Dermis microvascular lymphatic vessel endothelial cell (primary cell): Measurements from ENCODE around the gene DSCAML1. TPM values are rescaled to one million over a fixed set of nuclear protein-coding genes. Genes with fewer than 3 reads are reported as not detected.
A peak's percentile ranks its signal among the peaks of the same experiment; 100 is the strongest.
"Not testable (repeated sequence)": the region's sequence is repeated elsewhere in the genome, so short reads cannot be mapped to it uniquely, and the experiment has no call there.

ENCODE experiments used
- DNase-seq, 2 donors: peaks; one replicate each; pipeline versions ENCODE4 v3.0.0 to v3.0.0-alpha.2; 2010; ENCODE audit warnings: low read depth in 2 of 2
- total RNA-seq: library from RNA; depleted of rRNA; stranded (reverse); fragments of >200 nt; gene quantifications from 2 replicates; pipeline ENCODE4 v1.2.1, GENCODE V29; 2014

The DSCAML1 gene
- total RNA-seq, 1 donor from 2014 or later = not detected

- peak; percentile 30 to 72 for DNase-seq
These were observed 22.4 kb upstream of the DSCAML1 start for GRCh38 chr11:117819096-117820040.

DNA sequence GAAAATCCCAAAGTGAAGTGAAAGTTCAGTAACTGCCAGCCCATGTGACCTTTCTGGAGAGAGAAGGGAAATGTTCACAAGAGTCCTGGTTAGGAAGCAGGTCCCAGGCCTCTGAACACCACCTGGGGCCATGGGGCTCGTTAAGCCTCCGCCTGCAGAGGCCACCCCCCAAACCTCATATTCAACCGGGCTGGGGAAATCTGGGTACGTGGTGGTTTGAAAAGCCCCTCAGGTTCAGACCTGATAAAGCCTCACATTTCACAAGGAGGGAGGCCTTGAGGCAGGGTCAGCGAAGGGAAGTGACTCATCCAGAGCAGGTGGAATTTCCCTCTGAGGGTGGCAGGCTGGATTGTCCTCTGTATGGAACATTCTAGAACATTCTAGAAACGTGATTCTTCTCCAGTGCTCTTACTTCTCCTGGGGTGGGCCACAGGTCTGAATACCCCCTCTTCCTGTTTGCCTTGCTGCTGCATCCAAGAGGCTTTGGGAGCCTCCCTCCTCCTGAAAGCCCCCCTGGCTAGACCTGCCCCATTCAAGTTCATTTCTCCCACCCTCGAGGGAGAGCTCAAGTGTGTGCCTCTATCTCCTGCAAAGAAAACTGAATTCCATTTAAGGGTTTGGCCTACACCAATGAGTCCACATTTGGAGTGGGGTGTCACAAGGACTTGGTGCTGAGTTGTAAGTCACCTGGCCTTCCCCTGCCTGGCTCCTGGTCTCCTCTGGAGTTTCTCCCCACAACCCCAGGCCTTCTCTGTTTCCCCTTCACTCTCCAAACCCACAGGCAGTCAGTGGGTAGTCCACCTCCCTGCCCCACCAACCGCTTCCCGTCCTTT, 21.2 kb upstream of the DSCAML1 start:
- DNase-seq = peak; percentile 45 to 83

GRCh38 chr11:117817368-117818040, 20.5 kb upstream of the DSCAML1 start:
- DNase-seq = peak; percentile 57 to 78

DNA sequence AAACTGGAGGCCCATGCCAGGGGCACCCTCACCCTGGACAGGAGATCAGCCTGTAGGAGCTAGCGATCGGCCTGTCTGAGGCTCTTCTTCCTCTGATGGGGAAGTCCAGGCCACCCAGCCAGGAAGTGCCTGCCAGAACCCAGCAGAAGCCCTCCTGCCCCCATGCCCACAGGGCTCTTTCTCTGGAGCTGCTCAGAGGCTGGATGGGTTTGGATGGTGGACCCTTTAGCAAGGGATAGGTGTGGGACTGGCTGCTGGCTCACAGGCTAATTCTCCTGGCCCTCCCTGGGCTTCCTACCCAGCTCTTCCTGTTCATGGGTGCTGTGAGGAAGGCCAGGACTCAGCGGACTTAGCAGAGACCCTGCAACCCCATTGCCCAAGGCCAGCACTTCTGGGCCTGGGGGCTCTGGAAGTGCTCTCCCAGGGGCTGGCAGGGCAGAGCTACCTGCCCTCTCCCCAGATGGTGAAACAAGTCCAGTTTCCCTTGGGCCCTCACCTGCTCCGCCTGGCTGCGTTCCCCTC, 19.9 kb upstream of the DSCAML1 start:
- no peak for DNase-seq

DNA sequence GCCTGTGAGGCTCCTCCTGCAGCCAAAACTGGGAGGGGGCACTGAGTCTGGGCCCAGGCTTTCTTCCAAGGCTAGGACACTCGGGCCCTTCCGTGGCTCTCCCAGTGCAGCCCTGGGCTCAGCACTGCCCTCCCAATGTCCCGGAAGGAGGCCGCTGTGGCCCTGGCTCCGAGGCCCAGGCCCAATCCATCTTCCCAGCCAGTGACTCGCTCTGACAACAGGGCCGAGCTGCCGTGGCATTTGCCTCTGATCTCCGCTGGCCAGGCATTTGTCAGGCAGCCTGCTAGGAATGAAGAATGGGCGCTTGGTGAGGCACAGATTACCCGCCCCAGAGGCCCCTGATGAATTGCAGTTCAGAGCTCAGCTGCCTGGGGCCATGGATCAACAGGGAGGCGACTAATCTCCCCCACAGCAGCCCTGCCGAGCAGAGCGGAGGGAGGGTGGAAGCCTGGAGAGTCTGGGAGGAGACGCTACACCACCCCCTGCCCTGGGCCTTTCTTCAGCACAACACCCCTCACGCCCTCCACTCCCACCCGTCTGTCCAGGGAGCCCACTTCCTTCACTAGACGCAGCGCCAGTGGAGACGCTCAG, 19.2 kb upstream of the DSCAML1 start:
- DNase-seq = no peak

DNA sequence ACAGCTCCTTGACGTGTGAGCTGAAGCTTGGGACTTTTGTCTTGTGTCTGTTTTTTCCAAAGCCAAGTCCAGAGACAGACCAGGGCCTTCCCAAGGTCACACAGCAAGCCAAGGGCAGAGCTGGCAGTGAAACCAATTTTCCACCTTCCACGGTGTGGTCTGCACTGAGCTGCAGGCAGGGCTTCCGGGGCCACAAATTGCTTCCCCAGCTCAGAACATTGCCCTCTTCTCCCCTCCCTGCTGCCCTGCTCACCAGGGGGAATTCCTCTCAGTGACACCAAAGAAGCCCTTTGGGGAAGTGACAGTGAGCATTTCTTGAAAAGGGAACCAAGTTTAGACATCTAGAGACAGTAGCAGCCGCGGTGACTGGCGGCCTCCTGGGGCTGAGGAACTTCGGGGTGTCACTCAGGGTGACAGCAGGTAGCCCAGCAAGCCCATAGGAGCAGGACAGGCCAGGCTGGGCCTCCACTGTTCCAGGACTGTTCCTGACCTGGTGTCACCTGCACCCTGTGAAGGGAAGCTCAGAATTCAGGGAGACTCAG, 18.3 kb upstream of the DSCAML1 start:
- no peak for DNase-seq

DNA sequence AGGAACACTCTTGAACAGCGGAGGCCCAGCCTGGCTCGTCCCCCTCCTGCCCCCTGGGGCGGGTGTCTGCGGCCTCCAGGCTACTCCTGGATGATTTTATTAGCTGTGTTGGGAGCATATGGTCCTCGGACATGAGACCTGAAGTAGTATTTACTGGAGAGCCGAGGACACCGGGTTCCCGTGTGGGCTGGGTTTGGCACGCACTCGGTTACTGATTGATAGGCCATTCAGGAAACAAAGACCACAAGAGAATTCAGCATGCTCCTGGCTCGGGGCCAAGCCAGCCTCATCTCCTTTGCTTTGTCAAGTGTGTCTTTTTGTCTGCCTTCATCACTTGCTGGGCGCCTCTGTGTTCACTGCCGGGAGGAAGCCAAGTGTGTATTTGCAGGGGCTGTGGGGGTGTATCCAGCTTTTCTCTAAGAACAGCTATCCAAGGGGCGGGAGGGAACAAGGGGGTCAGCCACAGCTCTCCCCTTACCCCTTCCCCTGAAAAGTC, 17.8 kb upstream of the DSCAML1 start:
- DNase-seq = peak in 1 of 2 donors; percentile 19

GRCh38 chr11:117814204-117814765, 17.3 kb upstream of the DSCAML1 start:
- DNase-seq = no peak

DNA sequence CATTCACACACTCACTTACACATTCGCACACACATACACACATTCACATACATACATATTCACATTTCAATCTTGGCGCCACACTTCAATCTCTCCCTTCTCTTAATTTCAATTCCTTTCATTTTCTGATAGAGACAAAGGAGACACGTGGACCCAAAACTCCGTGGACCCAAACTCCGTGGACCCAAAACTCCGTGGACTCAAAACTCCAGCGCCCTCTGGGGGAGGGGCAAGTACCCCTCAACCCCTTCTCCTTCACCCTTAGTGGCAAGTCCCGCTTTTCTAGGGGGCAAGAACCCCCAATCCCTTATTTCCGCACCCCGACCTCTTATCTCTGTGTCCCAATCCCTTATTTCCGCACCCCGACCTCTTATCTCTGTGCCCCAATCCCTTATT, 13.0 kb upstream of the DSCAML1 start:
- DNase-seq = not testable (repeated sequence)

GRCh38 chr11:117809236-117810055, 12.4 kb upstream of the DSCAML1 start:
- DNase-seq = peak in 1 of 2 donors; percentile 35

- DNase-seq = no peak
These were observed 11.8 kb upstream of the DSCAML1 start for GRCh38 chr11:117808784-117809183.

DNA sequence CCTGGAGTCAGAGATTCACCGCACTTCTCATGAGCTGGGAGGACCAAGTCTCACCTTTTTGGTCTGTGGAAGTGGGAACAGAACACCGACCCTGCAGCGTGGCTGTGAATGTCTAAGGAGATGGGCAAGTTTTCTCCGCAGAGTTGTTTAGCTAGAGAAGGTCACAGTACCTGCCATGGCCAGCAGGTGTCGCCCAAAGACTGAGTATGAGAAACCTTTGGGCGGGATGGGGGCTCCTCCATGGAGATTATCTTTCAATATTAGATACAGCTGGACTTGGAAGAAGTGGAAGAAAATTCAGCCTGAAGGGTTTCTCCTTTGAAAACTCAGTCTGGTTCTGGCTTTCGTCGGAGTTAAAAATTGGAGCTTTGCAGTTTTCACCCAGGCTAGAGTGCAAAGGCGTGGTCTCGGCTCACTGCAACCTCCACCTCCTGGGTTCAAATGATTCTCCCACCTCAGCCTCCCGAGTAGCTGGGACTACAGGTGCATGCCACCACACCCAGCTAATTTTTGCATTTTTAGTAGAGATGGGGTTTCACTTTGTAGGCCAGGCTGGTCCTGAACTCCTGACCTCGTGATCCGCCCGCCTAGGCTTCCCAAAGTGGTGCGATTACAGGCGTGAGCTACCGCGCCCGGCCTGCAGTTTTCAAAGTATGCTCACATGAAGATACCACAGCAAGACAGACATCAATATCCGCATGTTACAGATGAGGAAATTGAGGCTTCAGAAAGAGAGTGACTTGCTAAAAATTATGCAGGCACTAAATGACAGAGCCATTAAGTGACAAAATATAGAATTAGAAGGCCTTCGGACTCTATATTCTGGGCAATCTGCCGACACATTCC, 10.7 kb upstream of the DSCAML1 start:
- peak in 1 of 2 donors; percentile 62 for DNase-seq

GRCh38 chr11:117806846-117807245, 9.8 kb upstream of the DSCAML1 start:
- DNase-seq = no peak

DNA sequence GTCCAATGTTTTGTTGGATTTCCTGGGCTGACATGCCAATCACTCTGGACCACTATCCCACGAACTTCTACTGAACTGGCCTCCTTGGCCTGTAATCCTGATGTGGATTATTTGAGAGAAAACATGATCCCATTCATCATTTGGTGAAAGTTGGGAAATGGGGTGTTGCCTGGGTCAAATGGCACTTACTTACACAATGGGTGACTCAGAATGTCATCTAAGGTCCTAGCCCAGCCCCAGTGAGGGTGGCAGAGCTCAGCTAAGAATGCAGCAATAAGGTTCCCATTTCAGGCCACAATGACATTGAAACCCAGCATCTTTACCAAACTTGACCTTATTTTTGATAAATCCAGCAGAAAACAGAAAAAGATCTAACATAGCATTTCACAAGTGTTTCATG, 8.0 kb upstream of the DSCAML1 start:
- no peak for DNase-seq

DNA sequence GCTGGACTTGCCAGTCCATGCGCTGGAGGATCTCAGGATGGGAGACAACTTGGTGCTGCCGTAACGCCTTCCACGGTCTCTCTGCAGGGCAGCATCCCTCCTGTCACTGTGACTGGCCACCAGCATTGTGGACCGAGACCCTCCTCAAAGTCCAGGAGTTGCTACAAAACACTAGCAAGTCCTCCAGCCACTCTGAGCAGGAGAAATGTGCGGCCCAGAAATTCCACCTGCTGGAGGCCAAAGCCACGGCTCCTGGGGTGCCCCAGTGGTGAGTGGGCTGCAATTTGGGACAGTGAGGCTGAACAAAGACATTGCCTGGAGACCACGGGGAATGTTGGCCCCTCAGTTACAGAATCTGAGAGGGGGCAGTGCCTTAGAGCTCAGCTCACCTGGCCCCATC, 6.9 kb upstream of the DSCAML1 start:
- DNase-seq = no peak

DNA sequence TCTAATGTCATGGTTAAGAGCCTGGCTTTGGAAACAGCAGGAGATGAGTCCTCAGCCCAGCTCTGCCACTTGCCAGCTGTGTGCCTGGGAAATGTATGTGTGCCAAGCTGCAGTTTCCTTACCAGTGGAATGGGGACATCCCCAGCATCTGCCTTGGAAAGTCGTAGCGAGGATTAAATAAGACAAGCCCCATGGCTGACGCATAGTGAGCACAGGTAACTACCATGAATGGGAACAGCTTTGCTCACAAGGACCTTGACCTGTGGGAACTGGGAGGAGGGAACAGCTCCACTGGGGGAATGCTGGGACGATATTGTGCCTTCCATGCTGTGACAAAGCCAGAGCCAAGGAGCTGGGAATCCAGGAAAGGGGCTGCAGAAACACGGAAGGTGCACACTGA, 2.6 kb upstream of the DSCAML1 start:
- no peak for DNase-seq

DNA sequence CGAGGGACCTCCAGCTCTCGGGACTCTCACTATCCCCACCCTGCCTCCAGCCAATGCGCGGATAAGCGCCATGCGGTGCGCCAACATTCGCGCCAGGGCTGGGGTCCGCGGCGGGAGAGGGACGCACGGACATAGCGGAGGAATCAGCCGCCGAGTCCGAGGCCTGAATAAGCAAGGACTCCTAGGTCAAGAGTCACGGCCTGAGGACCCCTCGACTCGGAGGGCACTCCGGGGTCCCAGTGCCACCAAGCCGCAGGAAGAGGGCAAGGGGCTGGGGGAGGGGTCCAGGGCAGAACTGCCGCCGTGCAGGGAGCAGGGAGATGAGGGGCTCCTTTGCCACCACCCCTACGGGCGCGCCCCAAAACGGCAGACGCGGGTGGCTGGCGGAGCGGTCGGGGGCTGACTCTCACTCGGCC, 552 bp downstream of the DSCAML1 start:
- no peak for DNase-seq

- DNase-seq = no peak
These were observed 1.2 kb downstream of the DSCAML1 start for GRCh38 chr11:117795638-117796455.
